Fibroblast of lung (primary cell): Measurements from ENCODE around the gene SLC1A7. TPM values are rescaled to one million over a fixed set of nuclear protein-coding genes. Genes with fewer than 3 reads are reported as not detected.

Source experiments
- DNase-seq, 2 donors: peaks; one replicate each; pipeline versions ENCODE4 v3.0.0 to v3.0.0-alpha.2; 2010; ENCODE audit warnings: low read depth in 2 of 2
- H2AFZ ChIP-seq: 2 replicates; pipeline ENCODE4 v1.5.1; 2012; ENCODE audit warnings: low read length, control low read depth, inconsistent platforms
- H3K27ac ChIP-seq: 2 replicates; pipeline ENCODE4 v1.5.1; 2011; ENCODE audit warnings: low read length, control low read depth; ENCODE audit not compliant: insufficient read depth
- H3K27me3 ChIP-seq: 2 replicates; pipeline ENCODE4 v1.5.1; 2011; ENCODE audit warnings: mild to moderate bottlenecking, low read length; ENCODE audit not compliant: control insufficient read depth, insufficient read depth
- H3K36me3 ChIP-seq: 2 replicates; pipeline ENCODE4 v1.5.1; 2011; ENCODE audit warnings: low read length; ENCODE audit not compliant: control insufficient read depth, insufficient read depth
- H3K4me1 ChIP-seq: 2 replicates; pipeline ENCODE4 v1.5.1; 2011; ENCODE audit warnings: low read length; ENCODE audit not compliant: control insufficient read depth, insufficient read depth; ENCODE audit errors: extremely low read depth
- H3K4me2 ChIP-seq: 2 replicates; pipeline ENCODE4 v1.5.1; 2011; ENCODE audit warnings: low read length, control low read depth; ENCODE audit not compliant: insufficient read depth; ENCODE audit errors: extremely low read depth
- H3K4me3 ChIP-seq, 4 experiments: fragments of 200-600 bp in 1 of 4; sonication (generic) in 1 of 4; replicated peaks in 1 of 4; 2 replicates each; pipeline ENCODE4 v1.5.1; 2011 to 2016; ENCODE audit warnings: low read length in 4 of 4, low read depth in 3 of 4, mild to moderate bottlenecking in 3 of 4, control low read depth in 2 of 4, inconsistent platforms in 1 of 4, mixed read lengths in 1 of 4; ENCODE audit not compliant: insufficient read depth in 1 of 4; ENCODE audit errors: control extremely low read depth in 1 of 4
- H3K79me2 ChIP-seq: 2 replicates; pipeline ENCODE4 v1.5.1; 2012; ENCODE audit warnings: mild to moderate bottlenecking, low read length, inconsistent platforms; ENCODE audit not compliant: control insufficient read depth, insufficient read depth
- H3K9ac ChIP-seq: 2 replicates; pipeline ENCODE4 v1.5.1; 2011; ENCODE audit warnings: mild to moderate bottlenecking, low read length, control low read depth; ENCODE audit not compliant: insufficient read depth
- H3K9me3 ChIP-seq: 2 replicates; pipeline ENCODE4 v1.5.1; 2012; ENCODE audit warnings: low read depth, low read length; ENCODE audit not compliant: control insufficient read depth, insufficient read depth
- H4K20me1 ChIP-seq: 2 replicates; pipeline ENCODE4 v1.5.1; 2011; ENCODE audit warnings: low read length; ENCODE audit not compliant: control insufficient read depth, insufficient read depth; ENCODE audit errors: extremely low read depth
- EZH2 ChIP-seq: IDR thresholded peaks from 2 replicates; pipeline ENCODE4 v1.5.1; 2012; ENCODE audit warnings: low read length, control low read depth, mild to moderate bottlenecking; ENCODE audit errors: missing control alignments
- polyA plus RNA-seq, 2 donors: library from polyadenylated mRNA; depleted of rRNA in 1 of 2; stranded (reverse) in 1 of 2; unstranded in 1 of 2; fragments of >200 nt; gene quantifications; 2 replicates each; pipeline ENCODE4 v1.2.1, GENCODE V29; 2011 to 2012; ENCODE audit warnings: missing spikeins in 1 of 2
- total RNA-seq: library from RNA; depleted of rRNA; stranded (reverse); fragments of >200 nt; gene quantifications from 2 replicates; pipeline ENCODE4 v1.2.1, GENCODE V29; 2014
- TF ChIP-seq, protein P1 (sequence below), 2 donors: IDR thresholded peaks in 1 of 2; conservative IDR thresholded peaks in 1 of 2; 1 replicate in 1 of 2; 2 replicates in 1 of 2; pipeline ENCODE4 v1.5.1; 2011 to 2012; ENCODE audit warnings: low read length in 2 of 2, control low read depth in 1 of 2, inconsistent platforms in 1 of 2, low read depth in 1 of 2, mild to moderate bottlenecking in 1 of 2

The SLC1A7 gene
- total and polyA plus RNA-seq, 2 donors (not counting 1 experiment from before 2014, with no cell fraction given): 0.15 to 0.33 TPM

DNA sequence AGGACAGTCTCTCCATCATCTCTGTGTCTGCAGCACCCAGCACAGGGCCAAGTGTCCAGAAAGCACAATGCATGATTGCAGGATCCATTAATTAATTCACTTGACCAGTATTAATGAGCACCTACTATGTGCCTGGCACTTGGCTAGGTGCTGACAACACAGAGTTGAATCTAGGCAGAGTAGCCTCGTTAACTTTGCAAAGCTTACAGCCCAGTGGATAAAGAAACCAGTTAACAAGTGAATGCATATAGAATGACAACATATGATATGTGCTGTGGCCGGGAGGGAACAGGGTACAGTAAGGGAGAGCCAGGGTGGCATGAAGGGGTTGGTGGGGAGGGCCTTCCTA lies 10.9 kb downstream of the SLC1A7 start:
- H3K9me3 ChIP-seq: no peaks in the 10 kb centered on the region
- H3K4me1 ChIP-seq: peaks cover 10% of the 10 kb centered on the region
- H3K27ac ChIP-seq: no peak overlapping the region
- H4K20me1 ChIP-seq: no peaks in the 10 kb centered on the region
- H3K4me3 ChIP-seq: no peak overlapping the region
- H3K9ac ChIP-seq: no peak overlapping the region
- no peak overlapping the region for H2AFZ ChIP-seq
- DNase-seq: no peak
- H3K36me3 ChIP-seq: no peaks in the 10 kb centered on the region
- H3K79me2 ChIP-seq: no peaks in the 10 kb centered on the region
- no peak for TF ChIP-seq EZH2
- TF ChIP-seq, protein P1, sequence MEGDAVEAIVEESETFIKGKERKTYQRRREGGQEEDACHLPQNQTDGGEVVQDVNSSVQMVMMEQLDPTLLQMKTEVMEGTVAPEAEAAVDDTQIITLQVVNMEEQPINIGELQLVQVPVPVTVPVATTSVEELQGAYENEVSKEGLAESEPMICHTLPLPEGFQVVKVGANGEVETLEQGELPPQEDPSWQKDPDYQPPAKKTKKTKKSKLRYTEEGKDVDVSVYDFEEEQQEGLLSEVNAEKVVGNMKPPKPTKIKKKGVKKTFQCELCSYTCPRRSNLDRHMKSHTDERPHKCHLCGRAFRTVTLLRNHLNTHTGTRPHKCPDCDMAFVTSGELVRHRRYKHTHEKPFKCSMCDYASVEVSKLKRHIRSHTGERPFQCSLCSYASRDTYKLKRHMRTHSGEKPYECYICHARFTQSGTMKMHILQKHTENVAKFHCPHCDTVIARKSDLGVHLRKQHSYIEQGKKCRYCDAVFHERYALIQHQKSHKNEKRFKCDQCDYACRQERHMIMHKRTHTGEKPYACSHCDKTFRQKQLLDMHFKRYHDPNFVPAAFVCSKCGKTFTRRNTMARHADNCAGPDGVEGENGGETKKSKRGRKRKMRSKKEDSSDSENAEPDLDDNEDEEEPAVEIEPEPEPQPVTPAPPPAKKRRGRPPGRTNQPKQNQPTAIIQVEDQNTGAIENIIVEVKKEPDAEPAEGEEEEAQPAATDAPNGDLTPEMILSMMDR (conservative IDR thresholded peaks at IDR 0.05 in 1 of 2, IDR thresholded peaks at IDR 0.05 in 1 of 2; ENCODE audit: low read depth in 1 of 2, low read length in 2 of 2): no peak
- no peaks in the 10 kb centered on the region for H3K27me3 ChIP-seq
- no peak overlapping the region for H3K4me2 ChIP-seq

DNA sequence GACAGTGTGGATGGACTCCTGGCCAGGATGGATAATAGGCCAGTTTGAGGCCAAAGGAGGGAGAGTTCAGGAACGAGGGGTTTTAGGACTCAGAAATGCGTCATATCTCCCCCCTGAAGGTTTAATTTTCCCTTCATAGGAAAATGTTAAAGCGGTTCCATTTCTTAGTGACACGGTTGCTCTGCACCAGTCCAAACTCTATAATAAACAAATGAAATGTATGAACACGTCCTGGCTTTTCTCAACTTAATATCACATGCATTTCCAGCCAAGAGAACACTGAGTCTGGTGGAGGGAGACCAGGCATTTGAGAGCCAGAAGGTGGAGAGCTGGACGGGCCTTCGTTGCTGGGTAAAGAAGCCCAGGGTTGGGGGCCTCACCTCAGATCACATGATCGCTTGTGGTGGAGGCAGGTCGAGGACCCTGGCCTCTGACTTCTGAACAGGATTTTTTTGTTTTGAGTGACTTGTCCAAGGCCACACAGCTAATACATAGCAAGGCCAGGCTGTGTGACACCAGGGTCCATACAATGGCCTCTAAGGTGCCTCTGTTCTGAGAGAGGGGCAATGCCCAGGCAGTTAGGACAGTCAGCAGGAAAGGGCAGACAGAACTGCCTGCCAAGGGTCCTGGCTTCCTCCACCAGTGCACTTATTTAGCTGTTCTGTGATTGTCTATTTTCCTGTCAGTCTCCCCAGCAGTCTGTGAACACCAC lies 11.4 kb downstream of the SLC1A7 start:
- no peak for TF ChIP-seq EZH2
- TF ChIP-seq, protein P1 (conservative IDR thresholded peaks at IDR 0.05 in 1 of 2, IDR thresholded peaks at IDR 0.05 in 1 of 2; ENCODE audit: low read depth in 1 of 2, low read length in 2 of 2): no peak
- no peak overlapping the region for H3K9ac ChIP-seq
- no peak overlapping the region for H2AFZ ChIP-seq
- no peaks in the 10 kb centered on the region for H3K79me2 ChIP-seq
- no peak overlapping the region for H3K4me3 ChIP-seq
- H3K27me3 ChIP-seq: no peaks in the 10 kb centered on the region
- H3K27ac ChIP-seq: no peak overlapping the region
- no peak overlapping the region for H3K4me2 ChIP-seq
- peaks cover 15% of the 10 kb centered on the region for H3K4me1 ChIP-seq
- H4K20me1 ChIP-seq: no peaks in the 10 kb centered on the region
- H3K36me3 ChIP-seq: no peaks in the 10 kb centered on the region
- no peaks in the 10 kb centered on the region for H3K9me3 ChIP-seq
- DNase-seq: no peak

DNA sequence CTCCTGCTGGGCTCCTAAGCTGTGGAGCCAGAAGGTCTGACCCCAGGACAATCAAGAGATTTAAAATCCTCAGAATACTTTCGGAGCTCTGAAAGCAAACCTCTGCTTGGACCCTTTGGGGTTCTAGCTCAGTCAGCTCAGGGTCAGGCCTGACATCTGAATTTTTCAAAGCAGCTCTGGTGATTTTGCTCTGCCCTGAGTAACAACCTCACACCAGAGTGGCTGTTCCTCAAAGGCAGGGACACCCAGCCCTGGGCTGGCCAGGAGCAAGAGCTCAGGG lies 11.9 kb downstream of the SLC1A7 start:
- no peaks in the 10 kb centered on the region for H3K9me3 ChIP-seq
- H3K9ac ChIP-seq: no peak overlapping the region
- H2AFZ ChIP-seq: no peak overlapping the region
- no peak for DNase-seq
- peaks cover 15% of the 10 kb centered on the region for H3K4me1 ChIP-seq
- H4K20me1 ChIP-seq: no peaks in the 10 kb centered on the region
- H3K4me3 ChIP-seq: no peak overlapping the region
- no peaks in the 10 kb centered on the region for H3K36me3 ChIP-seq
- no peak overlapping the region for H3K27ac ChIP-seq
- no peaks in the 10 kb centered on the region for H3K79me2 ChIP-seq
- TF ChIP-seq, protein P1 (conservative IDR thresholded peaks at IDR 0.05 in 1 of 2, IDR thresholded peaks at IDR 0.05 in 1 of 2; ENCODE audit: low read depth in 1 of 2, low read length in 2 of 2): no peak
- no peak for TF ChIP-seq EZH2
- H3K27me3 ChIP-seq: no peaks in the 10 kb centered on the region
- no peak overlapping the region for H3K4me2 ChIP-seq
